ENCODE data around the gene SOX8.

Gene SOX8

DNA sequence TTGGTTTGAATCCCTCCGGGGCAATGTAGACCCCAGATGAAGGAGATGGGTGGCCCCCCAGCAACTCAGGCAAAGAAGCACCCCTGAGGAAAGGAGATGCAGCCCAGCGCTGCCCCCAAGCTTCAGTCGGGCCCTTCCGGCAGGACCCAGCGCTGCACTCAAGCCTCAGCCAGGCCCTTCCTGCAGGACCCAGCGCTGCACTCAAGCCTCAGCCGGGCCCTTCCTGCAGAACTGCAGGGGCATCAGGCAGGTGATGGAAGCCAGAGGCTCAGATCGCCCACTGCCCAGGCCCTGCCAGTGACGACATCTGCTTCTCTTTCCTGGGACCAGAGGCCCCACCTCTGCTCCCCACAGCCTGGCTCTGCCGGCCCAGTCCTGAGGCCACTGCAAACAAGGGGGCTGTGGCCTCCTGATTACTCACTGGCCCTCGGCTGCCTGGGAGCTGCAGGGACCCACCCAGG lies 7.8 kb downstream of the SOX8 start:
- no peak for DNase-seq

DNA sequence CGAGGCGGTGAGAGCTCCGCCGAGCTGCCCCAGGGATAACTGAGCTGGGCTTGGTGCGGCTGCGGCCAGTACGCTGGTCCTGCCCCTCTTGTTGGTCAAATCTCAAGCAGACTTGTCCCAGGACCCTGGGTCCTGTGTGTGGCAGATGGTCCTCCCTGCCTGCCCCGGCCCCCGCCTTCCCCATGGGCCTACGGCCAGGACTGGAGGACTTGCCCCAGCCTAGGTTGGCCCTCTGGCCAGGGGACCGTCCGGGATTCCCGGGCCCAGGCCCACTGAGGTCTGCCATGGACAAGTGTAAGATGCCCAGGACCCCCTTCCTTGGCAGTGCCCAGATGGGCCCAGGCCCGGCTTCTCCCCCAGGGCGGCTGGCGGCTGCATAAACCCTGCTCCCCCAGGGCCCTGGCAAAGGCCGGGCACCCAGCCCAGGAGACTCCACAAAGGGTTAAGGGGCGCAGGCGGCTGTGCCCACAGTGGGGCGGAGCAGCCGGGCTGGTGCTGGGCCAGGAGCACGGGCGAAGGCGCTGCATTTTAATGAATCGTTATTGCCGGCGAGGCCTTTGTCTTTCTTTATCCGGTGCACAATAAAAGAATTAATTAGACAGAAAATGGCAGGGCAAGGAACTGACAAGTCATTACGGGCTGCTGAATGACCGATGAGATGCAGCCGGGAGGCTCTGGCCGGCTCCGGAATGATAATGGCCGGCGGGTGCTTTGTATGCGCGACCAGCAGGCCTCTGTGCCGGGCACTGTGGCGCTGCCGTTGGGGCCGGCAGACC lies 9.1 kb downstream of the SOX8 start:
- no peak for DNase-seq

DNA sequence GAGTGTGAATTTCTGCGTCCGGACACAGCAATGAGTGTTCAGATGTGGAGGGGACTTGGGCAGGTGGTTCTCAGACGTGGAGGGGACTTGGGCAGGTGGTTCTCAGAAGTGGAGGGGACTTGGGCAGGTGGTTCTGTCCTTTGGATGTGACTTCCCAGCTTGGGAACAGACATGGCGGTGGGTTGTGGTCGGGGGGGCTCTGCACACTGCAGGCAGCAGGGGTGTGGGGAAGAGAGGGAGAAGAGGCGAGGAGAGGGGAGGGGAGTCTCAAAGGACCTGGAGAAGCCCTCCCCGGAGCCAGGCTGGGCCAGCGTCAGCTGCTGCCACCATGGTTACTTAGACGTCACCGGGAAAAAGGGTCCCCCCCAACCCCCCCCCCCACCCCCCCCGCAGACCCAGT lies 9.8 kb downstream of the SOX8 start:
- no peak for DNase-seq

- DNase-seq, result no peak
These were observed 10.2 kb downstream of the SOX8 start for GRCh38 chr16:991773-992172.

- no peak for DNase-seq
These were observed 12.2 kb downstream of the SOX8 start for GRCh38 chr16:993731-994130.

GRCh38 chr16:995087-995486 lies 13.5 kb downstream of the SOX8 start:
- DNase-seq, result no peak

- DNase-seq, result no peak
These were observed 14.2 kb downstream of the SOX8 start for GRCh38 chr16:995783-996182.

- DNase-seq, result no peak
These were observed 15.1 kb downstream of the SOX8 start for GRCh38 chr16:996681-997080.

DNA sequence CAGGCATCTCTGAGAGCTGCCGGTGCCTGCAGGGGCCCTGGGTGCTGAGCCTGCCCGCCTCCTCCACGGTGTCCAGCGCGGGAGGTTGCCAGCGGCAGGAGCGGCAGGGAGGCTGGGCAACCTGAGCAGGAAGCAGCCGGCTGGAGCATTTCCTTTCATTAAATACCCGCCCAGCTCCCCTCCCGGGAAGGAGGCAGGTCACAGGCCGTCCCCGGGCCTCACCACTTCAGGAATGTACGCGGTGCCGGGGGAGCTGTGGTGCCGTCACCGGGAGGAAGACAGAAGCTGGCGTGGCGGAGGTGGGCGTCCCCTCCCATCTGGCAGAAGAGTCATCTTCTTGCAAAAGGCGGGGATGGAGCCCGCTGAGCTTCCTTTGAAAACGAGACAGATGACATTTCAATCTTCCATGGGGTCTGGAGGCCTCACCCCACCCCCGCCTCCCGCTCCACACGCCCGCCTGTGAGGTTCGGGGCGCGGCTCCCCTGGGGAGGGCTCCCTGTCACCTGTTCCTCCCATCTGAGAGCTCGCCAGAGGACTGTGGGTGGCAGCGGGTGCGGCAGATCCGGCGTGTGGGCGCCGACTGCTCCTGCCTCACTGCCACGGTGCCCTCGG lies 16.0 kb downstream of the SOX8 start:
- no peak for DNase-seq

- no peak for DNase-seq
These were observed 16.6 kb downstream of the SOX8 start for GRCh38 chr16:998211-998610.

DNA sequence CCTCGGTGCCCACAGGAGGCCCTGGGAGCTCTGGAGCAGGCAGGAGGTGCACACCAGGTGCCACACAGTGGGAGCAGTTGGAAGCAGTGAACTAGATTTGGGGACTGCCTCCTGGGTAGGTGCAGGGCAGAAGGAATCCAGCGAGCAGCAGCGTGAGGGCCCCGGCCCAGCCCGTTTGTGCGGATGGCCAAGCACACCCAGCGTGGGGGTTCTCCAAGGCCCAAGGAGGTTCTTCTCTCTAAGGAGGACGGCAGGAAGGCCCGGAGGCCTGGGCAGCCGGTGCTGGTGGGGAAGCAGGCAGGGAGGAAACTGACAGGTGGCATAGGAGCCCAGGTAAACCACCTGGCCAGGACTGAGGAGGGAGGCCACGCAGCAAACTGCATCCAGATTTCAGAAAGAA lies 17.0 kb downstream of the SOX8 start:
- DNase-seq, result no peak

- no peak for DNase-seq
These were observed 18.1 kb downstream of the SOX8 start for GRCh38 chr16:999677-1000076.

- no peak for DNase-seq
These were observed 19.0 kb downstream of the SOX8 start for GRCh38 chr16:1000608-1001007.

GRCh38 chr16:1001096-1001495 lies 19.5 kb downstream of the SOX8 start:
- DNase-seq, result no peak

DNA sequence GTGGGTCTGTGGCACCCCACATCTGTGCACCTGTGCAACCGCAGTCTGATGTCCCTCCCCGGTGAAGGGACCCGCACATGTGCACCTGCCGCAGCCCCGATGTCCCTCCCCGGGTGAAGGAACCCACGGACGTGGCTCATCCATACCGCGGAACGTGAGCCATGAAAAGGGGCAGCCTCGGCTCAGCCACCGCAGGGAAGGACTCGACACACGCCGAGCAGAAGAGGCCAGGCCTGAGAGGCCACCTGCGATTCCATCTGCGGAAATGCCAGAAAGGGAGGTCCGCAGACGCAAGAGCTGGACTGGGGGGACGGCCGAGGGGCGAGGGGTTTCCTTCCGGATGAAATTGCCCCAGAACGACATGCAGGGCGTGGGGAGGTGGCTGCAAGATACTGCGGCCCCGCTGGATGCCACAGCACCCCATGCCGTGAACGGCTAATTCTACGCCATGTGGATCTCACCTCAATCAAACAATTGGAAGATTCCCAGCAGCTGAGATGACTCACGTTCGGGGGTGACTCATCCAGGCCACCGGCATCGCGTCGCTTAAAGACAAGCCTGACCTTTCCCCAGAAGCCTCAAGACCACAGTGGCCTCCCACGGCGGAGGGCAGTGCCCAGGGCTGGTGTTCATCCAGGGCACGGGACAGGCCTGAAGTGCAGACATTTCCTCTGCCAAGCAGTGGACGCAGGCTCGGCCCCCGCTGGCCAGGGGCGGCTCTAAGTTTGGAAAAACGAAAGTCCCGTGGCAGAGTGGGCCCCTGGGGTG lies 21.0 kb downstream of the SOX8 start:
- no peak for DNase-seq

DNA sequence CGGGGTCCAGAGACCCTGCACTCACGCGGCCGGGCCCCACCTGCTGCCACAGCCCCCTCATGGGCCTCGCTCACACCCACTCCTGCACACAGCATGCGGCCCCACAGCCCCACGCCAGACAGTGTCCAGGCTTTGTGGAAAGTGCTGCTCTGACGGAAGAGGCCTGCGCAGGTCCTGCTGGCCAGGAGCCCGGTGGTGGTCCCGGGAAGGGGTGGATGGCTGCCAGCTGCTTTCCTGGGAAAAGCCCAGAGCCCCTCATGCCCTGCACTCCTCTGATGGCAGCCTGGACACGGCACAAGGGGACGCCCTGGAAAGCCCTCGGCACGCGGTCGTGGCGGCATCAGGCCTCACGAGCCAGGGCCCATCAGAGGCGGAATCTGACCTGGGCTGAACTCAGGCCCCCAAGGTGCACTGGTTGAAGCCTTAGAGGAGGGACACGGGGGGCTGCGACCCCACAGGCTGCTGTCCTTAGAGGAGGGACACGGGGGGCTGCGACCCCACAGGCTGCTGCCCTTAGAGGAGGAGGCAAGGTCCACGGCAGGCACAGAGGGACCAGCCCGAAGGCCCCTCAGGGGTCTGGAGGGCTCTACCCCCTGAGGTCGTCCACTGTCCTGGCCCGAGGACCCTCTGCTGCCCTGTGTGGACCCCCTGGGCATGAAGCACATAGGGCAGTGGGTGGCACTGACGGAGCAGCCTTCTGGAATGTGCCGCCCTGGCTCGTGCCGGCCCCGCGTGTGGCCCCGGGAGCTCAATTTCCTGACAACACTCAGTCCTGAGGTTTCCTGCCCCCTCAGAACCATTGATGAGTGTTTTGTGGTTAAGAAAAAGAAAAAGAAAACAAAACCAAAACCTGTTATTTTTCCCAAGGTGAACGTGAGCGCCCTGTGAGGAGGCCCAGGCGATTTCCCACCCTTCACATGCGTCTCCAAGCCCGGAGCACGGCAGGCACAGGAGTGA lies 22.1 kb downstream of the SOX8 start:
- no peak for DNase-seq

GRCh38 chr16:1005286-1005685 lies 23.7 kb downstream of the SOX8 start:
- no peak for DNase-seq

DNA sequence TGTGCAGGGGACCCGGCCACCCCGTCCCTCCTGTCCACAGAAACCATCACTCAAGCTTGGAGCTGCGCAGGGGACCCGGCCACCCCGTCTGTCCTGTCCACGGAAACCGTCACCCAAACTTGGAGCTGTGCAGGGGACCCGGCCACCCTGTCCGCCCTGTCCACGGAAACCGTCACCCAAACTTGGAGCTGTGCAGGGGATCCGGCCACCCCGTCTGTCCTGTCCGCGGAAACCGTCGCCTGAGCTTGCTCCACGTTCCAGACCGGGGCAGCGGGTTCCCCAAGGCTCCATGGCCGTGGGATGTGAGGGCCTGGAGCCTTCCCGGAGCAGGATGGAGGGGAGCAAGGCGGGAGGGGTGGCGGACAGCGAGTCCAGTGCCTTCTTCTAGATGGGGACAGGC lies 25.2 kb downstream of the SOX8 start:
- DNase-seq, result no peak

GRCh38 chr16:1007284-1007850 lies 25.8 kb downstream of the SOX8 start:
- DNase-seq, result no peak

GRCh38 chr16:1008085-1008484 lies 26.5 kb downstream of the SOX8 start:
- DNase-seq, result no peak

DNA sequence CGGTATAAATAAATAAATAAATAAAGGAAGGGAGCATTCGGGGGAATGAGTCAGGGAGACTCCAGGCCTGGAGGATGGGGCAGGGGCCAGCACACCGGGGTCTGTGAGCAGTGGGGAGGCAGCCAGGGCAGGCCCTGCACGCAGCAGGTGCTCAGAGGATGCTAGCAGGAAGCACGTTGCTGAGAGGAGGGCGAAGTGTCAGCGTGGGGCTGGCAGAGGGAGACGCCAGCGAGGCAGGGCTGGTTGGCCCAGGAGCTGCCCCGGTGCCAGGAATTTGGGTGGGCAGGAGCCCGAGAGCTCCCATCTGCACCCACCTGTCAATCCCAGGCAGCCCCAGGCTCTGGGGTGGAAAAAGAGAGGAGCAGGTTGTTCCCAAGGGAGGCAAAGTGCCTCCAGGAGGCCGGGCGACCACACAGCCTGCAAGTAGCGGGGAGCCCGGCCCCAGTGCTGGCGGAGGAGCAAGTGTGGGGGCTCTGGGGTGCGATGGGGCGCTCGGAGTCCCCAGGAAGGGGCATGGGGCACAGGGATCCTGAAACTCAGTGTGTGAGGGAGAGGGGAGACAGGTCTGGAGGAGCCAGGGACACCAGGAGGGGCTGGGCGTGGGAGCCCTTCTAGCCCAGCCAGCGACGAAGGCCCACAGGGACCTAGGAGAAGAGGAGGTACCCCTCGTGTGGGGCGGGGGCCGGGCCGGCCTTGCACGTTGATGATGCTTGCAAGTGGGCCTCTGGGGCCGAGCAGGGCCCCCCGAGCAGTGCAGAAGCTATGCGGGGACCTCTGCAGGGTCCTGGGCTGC lies 28.0 kb downstream of the SOX8 start:
- DNase-seq, result no peak

DNA sequence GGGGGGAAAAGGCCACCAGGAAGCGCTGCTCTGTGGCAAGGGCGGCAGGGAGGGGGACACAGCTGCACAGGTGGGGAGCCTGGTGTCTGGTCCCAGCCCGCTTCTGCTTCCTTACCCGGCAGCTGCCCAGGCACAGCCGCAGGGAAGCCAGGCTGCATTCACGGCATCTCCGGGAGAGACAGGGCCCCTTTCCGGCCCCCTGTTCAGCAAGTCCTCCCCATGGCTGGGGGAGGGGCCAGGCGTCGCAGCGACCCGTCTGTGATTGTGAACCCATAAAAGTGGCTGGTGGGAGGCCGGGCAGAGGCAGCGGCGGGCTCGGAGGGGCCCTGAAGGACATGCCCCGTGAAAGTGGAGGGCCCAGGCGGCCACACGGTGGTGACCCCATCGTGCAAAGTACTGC lies 28.7 kb downstream of the SOX8 start:
- no peak for DNase-seq

Data from NCI-H2081 treated with DMSO at 0.1 percent for 48 hours (cell line).